GM12875 (cell line): ENCODE data around the gene CMTM4.
A peak's percentile ranks its signal among the peaks of the same experiment; 100 is the strongest.

Experiments
- H3K4me3 ChIP-seq: one replicate; pipeline ENCODE4 v1.5.1; 2011; ENCODE audit warnings: low read depth, low read length, control low read depth
- TF ChIP-seq, protein P1 (sequence below): IDR thresholded peaks from 2 replicates; pipeline ENCODE4 v1.5.1; 2011; ENCODE audit warnings: low read depth, mild to moderate bottlenecking, control low read depth, inconsistent platforms, low read length, moderate library complexity, borderline replicate concordance; ENCODE audit not compliant: insufficient read depth

The CMTM4 gene

DNA sequence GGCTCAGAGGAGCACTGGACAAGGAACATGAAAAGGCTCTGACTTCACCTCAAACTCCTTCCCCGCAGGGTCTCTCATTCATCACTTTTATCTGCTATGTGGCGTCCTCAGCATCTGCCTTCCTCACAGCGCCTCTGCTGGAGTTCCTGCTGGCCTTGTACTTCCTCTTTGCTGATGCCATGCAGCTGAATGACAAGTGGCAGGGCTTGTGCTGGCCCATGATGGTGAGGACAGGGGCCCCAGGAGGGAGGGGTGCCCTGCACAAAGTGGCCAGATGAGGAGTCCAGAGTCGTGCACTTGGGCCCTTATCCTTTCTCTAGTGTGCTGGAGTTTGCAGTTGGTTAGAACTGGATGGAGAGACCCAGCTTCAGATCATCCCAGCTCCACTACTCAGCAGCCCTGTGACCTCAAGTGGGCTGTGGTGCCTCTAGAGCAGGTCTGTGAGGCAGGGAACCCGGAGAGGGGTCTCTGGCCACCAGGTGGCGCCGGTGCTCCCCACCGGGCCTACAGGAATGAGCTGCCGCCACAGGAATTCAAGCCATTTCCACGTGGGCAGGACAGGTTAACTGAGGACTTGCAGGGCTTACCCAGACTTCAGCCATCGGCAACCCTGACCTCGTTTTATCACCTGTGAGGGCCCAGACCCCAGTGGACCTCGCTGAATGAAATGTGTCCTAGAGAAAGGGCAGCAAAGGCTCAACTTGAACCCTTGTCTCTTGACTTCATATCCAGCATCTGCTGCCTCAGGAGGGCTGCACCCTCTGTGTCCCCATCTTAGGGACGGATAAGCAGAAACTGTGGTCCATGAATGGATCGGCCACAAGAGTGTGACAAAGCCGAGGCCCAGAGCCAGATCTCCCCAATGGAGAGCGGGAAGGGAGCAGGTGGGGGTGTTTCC lies 88.1 kb downstream of the CMTM4 start:
- TF ChIP-seq, protein P1, sequence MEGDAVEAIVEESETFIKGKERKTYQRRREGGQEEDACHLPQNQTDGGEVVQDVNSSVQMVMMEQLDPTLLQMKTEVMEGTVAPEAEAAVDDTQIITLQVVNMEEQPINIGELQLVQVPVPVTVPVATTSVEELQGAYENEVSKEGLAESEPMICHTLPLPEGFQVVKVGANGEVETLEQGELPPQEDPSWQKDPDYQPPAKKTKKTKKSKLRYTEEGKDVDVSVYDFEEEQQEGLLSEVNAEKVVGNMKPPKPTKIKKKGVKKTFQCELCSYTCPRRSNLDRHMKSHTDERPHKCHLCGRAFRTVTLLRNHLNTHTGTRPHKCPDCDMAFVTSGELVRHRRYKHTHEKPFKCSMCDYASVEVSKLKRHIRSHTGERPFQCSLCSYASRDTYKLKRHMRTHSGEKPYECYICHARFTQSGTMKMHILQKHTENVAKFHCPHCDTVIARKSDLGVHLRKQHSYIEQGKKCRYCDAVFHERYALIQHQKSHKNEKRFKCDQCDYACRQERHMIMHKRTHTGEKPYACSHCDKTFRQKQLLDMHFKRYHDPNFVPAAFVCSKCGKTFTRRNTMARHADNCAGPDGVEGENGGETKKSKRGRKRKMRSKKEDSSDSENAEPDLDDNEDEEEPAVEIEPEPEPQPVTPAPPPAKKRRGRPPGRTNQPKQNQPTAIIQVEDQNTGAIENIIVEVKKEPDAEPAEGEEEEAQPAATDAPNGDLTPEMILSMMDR: peak; percentile 96
- H3K4me3 ChIP-seq: no peak overlapping the region

GRCh38 chr16:66605979-66606751 lies 90.4 kb downstream of the CMTM4 start:
- TF ChIP-seq, protein P1: no peak
- peak overlapping the region; percentile 72 for H3K4me3 ChIP-seq

DNA sequence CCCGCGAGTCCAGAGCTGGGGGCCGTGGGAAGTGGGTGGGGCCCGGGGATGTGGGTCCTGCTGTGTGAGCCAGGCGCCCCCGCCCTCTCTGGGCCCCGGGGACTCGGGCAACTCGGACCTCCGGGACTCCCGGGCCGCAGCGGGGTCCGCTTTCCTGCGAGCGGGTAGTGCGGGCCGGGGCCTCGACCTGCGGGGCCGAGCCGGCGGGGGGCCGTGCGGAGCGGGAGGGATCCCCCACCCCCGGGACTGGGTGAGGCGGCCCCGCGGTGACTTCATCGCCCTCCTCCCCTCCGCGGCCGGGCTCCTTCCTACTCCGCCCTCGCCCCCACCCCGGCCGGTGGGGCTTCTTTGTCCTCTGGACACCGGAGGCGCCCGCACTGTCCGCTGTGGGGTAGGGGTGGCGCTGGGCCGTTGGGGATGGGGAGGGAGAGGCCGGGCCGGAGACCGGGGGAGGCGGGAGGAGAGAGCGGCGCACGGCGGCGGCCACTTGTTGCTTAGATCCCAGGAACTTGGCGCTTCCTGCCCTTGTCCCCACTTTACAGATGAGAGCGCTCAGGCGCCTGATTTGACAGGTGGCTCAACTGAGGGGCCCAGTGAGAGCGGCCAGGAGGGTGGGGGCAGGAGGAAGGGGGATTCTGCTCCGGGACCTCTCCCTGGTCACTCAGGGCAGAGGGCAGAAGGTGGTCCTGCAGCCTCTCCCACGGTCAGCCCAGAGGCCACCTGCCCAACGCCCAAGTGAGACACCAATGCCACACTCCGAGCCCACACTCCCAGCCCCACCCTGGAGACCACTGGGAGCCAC lies 91.2 kb downstream of the CMTM4 start:
- H3K4me3 ChIP-seq: peak overlapping the region; percentile 72
- TF ChIP-seq, protein P1: no peak

DNA sequence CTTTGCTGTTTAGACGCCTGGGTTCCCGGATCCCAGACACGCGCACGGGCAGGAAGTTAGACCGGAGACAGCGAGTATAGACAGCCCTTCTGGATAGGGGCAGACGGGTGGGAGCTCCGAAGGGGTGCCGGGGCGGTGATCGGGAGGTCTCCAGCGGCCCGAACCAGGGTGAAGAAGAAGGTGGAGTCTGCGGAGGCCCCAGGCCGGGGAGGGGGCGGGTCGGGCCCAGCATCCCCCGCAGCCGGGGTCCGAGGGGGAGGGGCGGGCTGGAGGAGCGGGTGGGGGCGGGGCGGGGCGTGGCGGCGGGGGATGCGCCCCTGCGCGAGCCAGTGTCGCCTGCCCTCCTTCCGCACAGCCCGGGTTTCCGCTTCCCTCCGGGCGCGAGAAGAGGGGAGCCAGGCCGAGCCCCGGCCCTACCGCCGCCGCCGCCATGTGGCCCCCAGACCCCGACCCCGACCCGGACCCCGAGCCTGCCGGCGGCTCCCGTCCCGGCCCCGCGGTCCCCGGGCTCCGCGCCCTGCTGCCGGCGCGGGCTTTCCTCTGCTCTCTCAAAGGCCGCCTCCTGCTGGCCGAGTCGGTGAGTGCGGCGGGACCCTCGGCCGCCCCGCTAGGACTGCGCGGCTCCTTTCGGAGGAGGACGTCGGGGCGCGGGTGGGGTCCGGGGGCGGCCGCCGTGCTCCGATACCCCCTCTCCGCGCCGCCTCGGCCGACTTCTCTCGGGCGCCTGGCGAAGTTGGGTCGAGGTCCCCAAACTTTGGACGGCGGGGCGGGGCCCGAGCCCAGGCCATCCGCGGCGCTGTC lies 92.0 kb downstream of the CMTM4 start, which contains the start of gene CMTM3:
Gene CMTM3 (plus strand): TSS at position 329 of the 801 bp plus-strand sequence. CDS start 102 bp downstream, at position 431.
- H3K4me3 ChIP-seq: peak within 1 kb of the TSS; percentile 72
- TF ChIP-seq, protein P1: peak; percentile 83

- peak overlapping the region; percentile 72 for H3K4me3 ChIP-seq
- TF ChIP-seq, protein P1: no peak
Measured at GRCh38 chr16:66603537-66604375, 92.8 kb downstream of the CMTM4 start.

DNA sequence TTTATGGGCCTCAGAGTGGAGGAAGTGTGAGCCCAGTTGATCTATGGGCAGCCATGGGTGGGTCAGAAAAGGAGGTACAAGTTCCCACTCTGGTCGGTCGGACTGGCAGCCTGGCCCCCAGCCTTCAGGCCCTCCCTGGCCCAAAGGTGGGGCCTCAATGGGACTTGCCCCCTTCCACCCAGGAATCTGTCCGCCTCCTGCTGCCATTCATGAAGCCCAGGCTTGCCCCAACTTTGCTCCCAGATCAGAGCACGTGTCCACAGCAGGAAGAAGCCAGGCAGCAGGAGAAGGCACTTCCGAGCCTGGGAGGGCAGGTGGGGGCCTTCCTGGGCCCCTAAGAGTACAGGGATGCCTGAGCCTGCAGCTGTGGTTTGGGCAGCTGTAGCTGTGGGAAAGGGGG lies 95.1 kb downstream of the CMTM4 start:
- TF ChIP-seq, protein P1: no peak
- H3K4me3 ChIP-seq: no peak overlapping the region
